KMS-11 (cell line): ENCODE measurements around the gene BBS4.

ENCODE experiments used
- H2AFZ ChIP-seq: fragments of 200-600 bp; sonication (generic); 2 replicates; pipeline ENCODE4 v1.6.1; 2016; ENCODE audit warnings: antibody characterized with exemption, mixed run types, low read depth
- H3K27ac ChIP-seq: fragments of 200-600 bp; sonication (generic); 2 replicates; pipeline ENCODE4 v1.6.1; 2016; ENCODE audit warnings: mild to moderate bottlenecking, mixed run types
- H3K27me3 ChIP-seq: fragments of 200-600 bp; sonication (generic); 2 replicates; pipeline ENCODE4 v1.6.1; 2017; ENCODE audit warnings: mild to moderate bottlenecking, low read depth, mixed run types, moderate library complexity; ENCODE audit not compliant: insufficient read depth
- H3K36me3 ChIP-seq: fragments of 200-600 bp; sonication (generic); 2 replicates; pipeline ENCODE4 v1.6.1; 2017; ENCODE audit warnings: mild to moderate bottlenecking, mixed run types; ENCODE audit not compliant: insufficient read depth
- H3K4me1 ChIP-seq: fragments of 200-600 bp; sonication (generic); 2 replicates; pipeline ENCODE4 v1.6.1; 2016; ENCODE audit warnings: mild to moderate bottlenecking, low read depth, mixed run types; ENCODE audit not compliant: poor library complexity, severe bottlenecking
- H3K4me2 ChIP-seq: fragments of 200-600 bp; sonication (generic); 2 replicates; pipeline ENCODE4 v1.7.0; 2016; ENCODE audit warnings: mild to moderate bottlenecking, mixed run types
- H3K4me3 ChIP-seq: fragments of 200-600 bp; sonication (generic); IDR thresholded peaks from 2 replicates; pipeline ENCODE4 v1.6.1; 2017; ENCODE audit warnings: low read depth, low read length, mixed read lengths; ENCODE audit not compliant: insufficient read depth
- H3K79me2 ChIP-seq: fragments of 200-600 bp; sonication (generic); 2 replicates; pipeline ENCODE4 v1.6.1; 2016; ENCODE audit warnings: low read depth, mixed run types; ENCODE audit not compliant: insufficient read depth
- H3K9ac ChIP-seq: fragments of 200-600 bp; sonication (generic); 2 replicates; pipeline ENCODE4 v1.6.1; 2016; ENCODE audit warnings: mild to moderate bottlenecking, mixed run types
- H4K20me1 ChIP-seq: fragments of 200-600 bp; sonication (generic); 2 replicates; pipeline ENCODE4 v1.6.1; 2016; ENCODE audit warnings: mild to moderate bottlenecking, mixed run types; ENCODE audit not compliant: insufficient read depth
- CTCF ChIP-seq: fragments of 200-600 bp; sonication (generic); conservative IDR thresholded peaks from 2 replicates; pipeline ENCODE4 v1.6.1; 2017; ENCODE audit warnings: low read depth, mild to moderate bottlenecking, antibody characterized with exemption, low read length, moderate library complexity, mixed read lengths

Gene BBS4

GRCh38 chr15:72786676-72787345 lies 100.8 kb downstream of the BBS4 start:
- Histone ChIP-seq H3K4me2 (peak overlapping the region; percentile 88; the same call in 1 of the 2 replicates), H3K4me3 (no peak overlapping the region), H3K79me2 (peaks cover 16% of the 10 kb centered on the region), H3K27ac (peak overlapping the region; percentile 90), H3K4me1 (peaks cover 43% of the 10 kb centered on the region), H3K9ac (no peak overlapping the region), H3K36me3 (no peaks in the 10 kb centered on the region), H3K27me3 (no peaks in the 10 kb centered on the region), H4K20me1 (no peaks in the 10 kb centered on the region), H2AFZ (peak overlapping the region; percentile 87; the same call in 1 of the 2 replicates)
- TF ChIP-seq CTCF = no peak

- Histone ChIP-seq H3K27me3 (no peaks in the 10 kb centered on the region), H3K9ac (no peak overlapping the region), H2AFZ (no peak overlapping the region), H3K36me3 (no peaks in the 10 kb centered on the region), H3K27ac (no peak overlapping the region), H3K79me2 (peaks cover 9% of the 10 kb centered on the region), H3K4me2 (no peak overlapping the region), H4K20me1 (no peaks in the 10 kb centered on the region), H3K4me3 (no peak overlapping the region), H3K4me1 (peaks cover 38% of the 10 kb centered on the region)
- no peak for TF ChIP-seq CTCF
Observed at GRCh38 chr15:72787526-72787925, 101.5 kb downstream of the BBS4 start.
